ENCODE results near the gene FBN1.

GRCh38 chr15:48657950-48658591 lies 12.6 kb upstream of the FBN1 start:
- TF ChIP-seq EZH2 (IDR thresholded peaks at IDR 0.05) (no peak), POLR2AphosphoS5 (IDR thresholded peaks at IDR 0.05; ENCODE audit: borderline replicate concordance, low read depth, low read length) (no peak)
